Measurements from ENCODE around the gene MB.

Gene MB

GRCh38 chr22:35592418-35592967, 24.6 kb downstream of the MB start:
- TF ChIP-seq CTCF (IDR thresholded peaks at IDR 0.05; ENCODE audit: poor library complexity, severe bottlenecking): no peak
- Histone ChIP-seq H3K36me3 (ENCODE audit: low read depth) (no peaks in the 10 kb centered on the region), H3K9me3 (ENCODE audit: severe bottlenecking) (no peaks in the 10 kb centered on the region), H3K4me1 (ENCODE audit: insufficient read depth, poor library complexity, severe bottlenecking) (peaks cover 9% of the 10 kb centered on the region), H3K4me3 (ENCODE audit: severe bottlenecking) (no peak overlapping the region), H3K27ac (ENCODE audit: poor library complexity, severe bottlenecking) (no peak overlapping the region), H3K27me3 (ENCODE audit: insufficient read depth, poor library complexity, severe bottlenecking) (no peaks in the 10 kb centered on the region)
- DNase-seq (ENCODE audit: low spot score): no peak
- no peak for ATAC-seq (ENCODE audit: low read depth)

GRCh38 chr22:35591714-35592417, 25.3 kb downstream of the MB start:
- TF ChIP-seq CTCF (IDR thresholded peaks at IDR 0.05; ENCODE audit: poor library complexity, severe bottlenecking): no peak
- H3K4me1 ChIP-seq (ENCODE audit: insufficient read depth, poor library complexity, severe bottlenecking): peaks cover 9% of the 10 kb centered on the region
- H3K4me3 ChIP-seq (ENCODE audit: severe bottlenecking): no peak overlapping the region
- H3K9me3 ChIP-seq (ENCODE audit: severe bottlenecking): no peaks in the 10 kb centered on the region
- H3K27ac ChIP-seq (ENCODE audit: poor library complexity, severe bottlenecking): no peak overlapping the region
- no peaks in the 10 kb centered on the region for H3K36me3 ChIP-seq (ENCODE audit: low read depth)
- no peaks in the 10 kb centered on the region for H3K27me3 ChIP-seq (ENCODE audit: insufficient read depth, poor library complexity, severe bottlenecking)
- DNase-seq (ENCODE audit: low spot score) (no peak), ATAC-seq (ENCODE audit: low read depth) (no peak)

GRCh38 chr22:35590634-35591295, 26.4 kb downstream of the MB start:
- DNase-seq (ENCODE audit: low spot score) (no peak), ATAC-seq (ENCODE audit: low read depth) (no peak)
- H3K4me1 ChIP-seq (ENCODE audit: insufficient read depth, poor library complexity, severe bottlenecking): peaks cover 9% of the 10 kb centered on the region
- no peak overlapping the region for H3K4me3 ChIP-seq (ENCODE audit: severe bottlenecking)
- peak overlapping the region; percentile 82 for H3K27ac ChIP-seq (ENCODE audit: poor library complexity, severe bottlenecking)
- no peaks in the 10 kb centered on the region for H3K36me3 ChIP-seq (ENCODE audit: low read depth)
- no peaks in the 10 kb centered on the region for H3K27me3 ChIP-seq (ENCODE audit: insufficient read depth, poor library complexity, severe bottlenecking)
- TF ChIP-seq CTCF (IDR thresholded peaks at IDR 0.05; ENCODE audit: poor library complexity, severe bottlenecking): no peak
- no peaks in the 10 kb centered on the region for H3K9me3 ChIP-seq (ENCODE audit: severe bottlenecking)

- DNase-seq (ENCODE audit: low spot score) (no peak), ATAC-seq (ENCODE audit: low read depth) (no peak; the same call in 2 of the 3 replicates)
- no peaks in the 10 kb centered on the region for H3K36me3 ChIP-seq (ENCODE audit: low read depth)
- no peak for TF ChIP-seq CTCF (IDR thresholded peaks at IDR 0.05; ENCODE audit: poor library complexity, severe bottlenecking)
- H3K27ac ChIP-seq (ENCODE audit: poor library complexity, severe bottlenecking): peak overlapping the region; percentile 82
- H3K27me3 ChIP-seq (ENCODE audit: insufficient read depth, poor library complexity, severe bottlenecking): no peaks in the 10 kb centered on the region
- H3K9me3 ChIP-seq (ENCODE audit: severe bottlenecking): no peaks in the 10 kb centered on the region
- H3K4me1 ChIP-seq (ENCODE audit: insufficient read depth, poor library complexity, severe bottlenecking): peaks cover 9% of the 10 kb centered on the region
- no peak overlapping the region for H3K4me3 ChIP-seq (ENCODE audit: severe bottlenecking)
Observed at GRCh38 chr22:35589756-35590093, 27.4 kb downstream of the MB start.
